Loucy (cell line): ENCODE measurements around the gene SRA1.

Experiments used
- H2AFZ ChIP-seq: fragments of 200-600 bp; sonication (generic); 2 replicates; pipeline ENCODE4 v1.6.0; 2016; ENCODE audit warnings: antibody characterized with exemption, mild to moderate bottlenecking, low read length, moderate library complexity
- H3F3A ChIP-seq: fragments of 200-600 bp; 2 replicates; pipeline ENCODE4 v1.6.0; 2016; ENCODE audit warnings: antibody characterized with exemption, low read depth, mild to moderate bottlenecking
- H3K27me3 ChIP-seq: fragments of 200-600 bp; sonication (generic); 2 replicates; pipeline ENCODE4 v1.6.1; 2014; ENCODE audit warnings: low read length, mild to moderate bottlenecking; ENCODE audit not compliant: insufficient read depth, poor library complexity, severe bottlenecking
- H3K36me3 ChIP-seq: fragments of 200-600 bp; sonication (generic); 2 replicates; pipeline ENCODE4 v1.6.1; 2016; ENCODE audit warnings: low read length; ENCODE audit not compliant: insufficient read depth
- H3K4me1 ChIP-seq: fragments of 200-600 bp; sonication (generic); 2 replicates; pipeline ENCODE4 v1.5.1; 2014; ENCODE audit warnings: low read length, mild to moderate bottlenecking; ENCODE audit not compliant: insufficient read depth, poor library complexity, severe bottlenecking
- H3K4me2 ChIP-seq: fragments of 200-600 bp; sonication (generic); 2 replicates; pipeline ENCODE4 v1.6.0; 2014; ENCODE audit warnings: antibody characterized with exemption, low read length, low read depth, mild to moderate bottlenecking; ENCODE audit not compliant: poor library complexity, severe bottlenecking
- H3K4me3 ChIP-seq: fragments of 200-600 bp; sonication (generic); 2 replicates; pipeline ENCODE4 v1.5.1; 2014; ENCODE audit warnings: low read length, mild to moderate bottlenecking, mixed read lengths; ENCODE audit not compliant: poor library complexity, severe bottlenecking
- H3K79me2 ChIP-seq: fragments of 200-600 bp; sonication (generic); 2 replicates; pipeline ENCODE4 v1.6.1; 2014; ENCODE audit warnings: low read length; ENCODE audit not compliant: insufficient read depth
- H3K9ac ChIP-seq: fragments of 200-600 bp; sonication (generic); 2 replicates; pipeline ENCODE4 v1.6.0; 2014; ENCODE audit warnings: mild to moderate bottlenecking, low read depth, low read length, moderate library complexity; ENCODE audit not compliant: poor library complexity, severe bottlenecking
- H3K9me2 ChIP-seq: fragments of 200-600 bp; sonication (generic); replicated peaks from 2 replicates; pipeline ENCODE4 v1.6.1; 2016; ENCODE audit warnings: low read depth, low read length, mixed read lengths
- H3K9me3 ChIP-seq: fragments of 200-600 bp; sonication (generic); 2 replicates; pipeline ENCODE4 v1.6.1; 2014; ENCODE audit warnings: mild to moderate bottlenecking, antibody characterized with exemption, low read length, low read depth; ENCODE audit not compliant: insufficient read depth
- H4K20me1 ChIP-seq: fragments of 200-600 bp; sonication (generic); 2 replicates; pipeline ENCODE4 v1.6.0; 2014; ENCODE audit warnings: antibody characterized with exemption, low read length, mild to moderate bottlenecking; ENCODE audit not compliant: insufficient read depth, poor library complexity, severe bottlenecking
- EZH2phosphoT487 ChIP-seq: fragments of 200-600 bp; IDR thresholded peaks from 2 replicates; pipeline ENCODE4 v1.6.1; 2018; ENCODE audit warnings: antibody characterized with exemption, mild to moderate bottlenecking, moderate library complexity, borderline replicate concordance
- TF ChIP-seq, protein P1 (sequence below): fragments of 200-600 bp; sonication (generic); conservative IDR thresholded peaks from 2 replicates; pipeline ENCODE4 v1.5.1; 2014; ENCODE audit warnings: mild to moderate bottlenecking, antibody characterized with exemption, low read length

Gene SRA1

GRCh38 chr5:140598836-140599235 lies 41.6 kb upstream of the SRA1 start:
- no peak overlapping the region for H3K4me2 ChIP-seq
- no peaks in the 10 kb centered on the region for H3K79me2 ChIP-seq
- no peaks in the 10 kb centered on the region for H3K36me3 ChIP-seq
- no peaks in the 10 kb centered on the region for H3K9me3 ChIP-seq
- H3K9me2 ChIP-seq, result no peaks in the 10 kb centered on the region
- no peak overlapping the region for H3K9ac ChIP-seq
- H4K20me1 ChIP-seq, result no peaks in the 10 kb centered on the region
- no peaks in the 10 kb centered on the region for H3K4me1 ChIP-seq
- no peak overlapping the region for H3K4me3 ChIP-seq
- H2AFZ ChIP-seq, result no peak overlapping the region
- no peaks in the 10 kb centered on the region for H3F3A ChIP-seq
- H3K27me3 ChIP-seq, result no peaks in the 10 kb centered on the region
- TF ChIP-seq, protein P1, sequence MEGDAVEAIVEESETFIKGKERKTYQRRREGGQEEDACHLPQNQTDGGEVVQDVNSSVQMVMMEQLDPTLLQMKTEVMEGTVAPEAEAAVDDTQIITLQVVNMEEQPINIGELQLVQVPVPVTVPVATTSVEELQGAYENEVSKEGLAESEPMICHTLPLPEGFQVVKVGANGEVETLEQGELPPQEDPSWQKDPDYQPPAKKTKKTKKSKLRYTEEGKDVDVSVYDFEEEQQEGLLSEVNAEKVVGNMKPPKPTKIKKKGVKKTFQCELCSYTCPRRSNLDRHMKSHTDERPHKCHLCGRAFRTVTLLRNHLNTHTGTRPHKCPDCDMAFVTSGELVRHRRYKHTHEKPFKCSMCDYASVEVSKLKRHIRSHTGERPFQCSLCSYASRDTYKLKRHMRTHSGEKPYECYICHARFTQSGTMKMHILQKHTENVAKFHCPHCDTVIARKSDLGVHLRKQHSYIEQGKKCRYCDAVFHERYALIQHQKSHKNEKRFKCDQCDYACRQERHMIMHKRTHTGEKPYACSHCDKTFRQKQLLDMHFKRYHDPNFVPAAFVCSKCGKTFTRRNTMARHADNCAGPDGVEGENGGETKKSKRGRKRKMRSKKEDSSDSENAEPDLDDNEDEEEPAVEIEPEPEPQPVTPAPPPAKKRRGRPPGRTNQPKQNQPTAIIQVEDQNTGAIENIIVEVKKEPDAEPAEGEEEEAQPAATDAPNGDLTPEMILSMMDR, result no peak
- no peak for TF ChIP-seq EZH2phosphoT487

- Histone ChIP-seq H3K9me2 (no peaks in the 10 kb centered on the region), H3K9me3 (no peaks in the 10 kb centered on the region), H3K27me3 (no peaks in the 10 kb centered on the region), H4K20me1 (no peaks in the 10 kb centered on the region), H3K4me1 (no peaks in the 10 kb centered on the region), H3K4me3 (no peak overlapping the region), H3F3A (no peaks in the 10 kb centered on the region), H3K79me2 (no peaks in the 10 kb centered on the region), H3K9ac (no peak overlapping the region), H2AFZ (no peak overlapping the region), H3K4me2 (no peak overlapping the region), H3K36me3 (no peaks in the 10 kb centered on the region)
- no peak for TF ChIP-seq EZH2phosphoT487
- TF ChIP-seq, protein P1, result no peak
These were observed 39.1 kb upstream of the SRA1 start for GRCh38 chr5:140596321-140596741.

GRCh38 chr5:140595538-140596300 lies 38.4 kb upstream of the SRA1 start:
- Histone ChIP-seq H3K4me3 (no peak overlapping the region), H3K9ac (no peak overlapping the region), H3K9me3 (no peaks in the 10 kb centered on the region), H3K79me2 (no peaks in the 10 kb centered on the region), H3F3A (no peaks in the 10 kb centered on the region), H3K4me2 (no peak overlapping the region), H2AFZ (no peak overlapping the region), H4K20me1 (no peaks in the 10 kb centered on the region), H3K4me1 (no peaks in the 10 kb centered on the region), H3K36me3 (no peaks in the 10 kb centered on the region), H3K9me2 (no peaks in the 10 kb centered on the region), H3K27me3 (no peaks in the 10 kb centered on the region)
- TF ChIP-seq, protein P1, result no peak
- TF ChIP-seq EZH2phosphoT487, result no peak
